ENCODE results near the gene SVEP1. TPM values are rescaled to one million over a fixed set of nuclear protein-coding genes. Genes with fewer than 3 reads are reported as not detected.

The SVEP1 gene
- total and polyA plus RNA-seq, 2 experiments from 2014 or later = 0.18 to 0.63 TPM

- H3K36me3 Mint-ChIP-seq (ENCODE audit: low read depth) = no peaks in the 10 kb centered on the region
- Histone ChIP-seq H2AFZ (no peak overlapping the region), H3K4me3 (no peak overlapping the region), H3K4me2 (no peak overlapping the region), H3K9me2 (ENCODE audit: insufficient read depth) (0 out of 2 replicates have a peak, but pooled peaks cover 4% of the 10 kb centered on the region), H3K4me1 (ENCODE audit: insufficient read depth) (no peaks in the 10 kb centered on the region), H3F3A (replicated peaks; ENCODE audit: low read depth) (no peaks in the 10 kb centered on the region), H3K36me3 (ENCODE audit: insufficient read depth) (no peaks in the 10 kb centered on the region), H3K27me3 (ENCODE audit: insufficient read depth) (no peaks in the 10 kb centered on the region), H3K27ac (ENCODE audit: low read depth) (no peak overlapping the region), H3K79me2 (replicated peaks; ENCODE audit: insufficient read depth) (no peaks in the 10 kb centered on the region), H4K20me1 (replicated peaks; ENCODE audit: insufficient read depth) (no peaks in the 10 kb centered on the region)
- TF ChIP-seq NANOG (IDR thresholded peaks at IDR 0.05; ENCODE audit: borderline replicate concordance) (no peak), ETS1 (IDR thresholded peaks at IDR 0.05) (no peak)
- ATAC-seq (no peak), DNase-seq (ENCODE audit: low spot score) (no peak)
- no peaks in the 10 kb centered on the region for H3K9me3 Mint-ChIP-seq
- H3K27me3 Mint-ChIP-seq (ENCODE audit: insufficient read depth, low read depth, poor library complexity) = no peaks in the 10 kb centered on the region
- H3K4me1 Mint-ChIP-seq = no peaks in the 10 kb centered on the region
- H3K27ac Mint-ChIP-seq = no peak overlapping the region
- H3K4me3 Mint-ChIP-seq = no peak overlapping the region
Measured at GRCh38 chr9:110332766-110333165, 246.8 kb downstream of the SVEP1 start.

DNA sequence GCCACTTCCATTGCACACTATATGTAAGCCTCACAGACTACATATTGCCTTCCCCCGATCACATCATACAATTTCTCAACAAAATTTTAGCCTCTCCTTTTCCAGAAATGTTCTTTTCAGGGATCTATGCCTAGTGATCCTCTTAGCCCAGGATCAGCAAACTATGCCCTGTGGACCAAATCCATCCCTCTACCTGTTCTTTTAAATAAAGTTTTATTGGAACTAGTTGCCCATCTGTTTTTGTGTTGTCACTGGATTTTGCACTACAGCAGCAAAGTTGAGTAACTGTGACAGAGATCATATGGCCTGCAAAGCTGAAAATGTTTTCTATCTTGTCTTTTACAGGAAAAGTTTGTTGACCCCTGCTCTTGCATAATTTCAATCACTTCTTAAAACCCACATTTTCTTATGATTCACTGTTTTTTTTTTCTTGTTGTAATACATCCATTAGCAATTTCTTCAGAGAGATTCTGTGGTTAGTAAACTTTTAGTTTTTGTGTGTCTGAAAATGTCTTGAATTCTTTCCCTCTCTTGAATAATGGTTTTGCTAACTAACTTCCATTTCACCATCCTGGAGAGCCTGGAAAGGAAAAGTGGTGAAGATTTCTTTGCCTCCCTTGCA lies 248.9 kb downstream of the SVEP1 start:
- no peaks in the 10 kb centered on the region for H3K4me1 ChIP-seq (ENCODE audit: insufficient read depth)
- Mint-ChIP-seq H3K36me3 (ENCODE audit: low read depth) (no peaks in the 10 kb centered on the region), H3K27me3 (ENCODE audit: insufficient read depth, low read depth, poor library complexity) (no peaks in the 10 kb centered on the region), H3K27ac (no peak overlapping the region), H3K4me3 (no peak overlapping the region), H3K9me3 (no peaks in the 10 kb centered on the region), H3K4me1 (no peaks in the 10 kb centered on the region)
- H3F3A ChIP-seq (replicated peaks; ENCODE audit: low read depth) = no peaks in the 10 kb centered on the region
- H3K9me2 ChIP-seq (ENCODE audit: insufficient read depth) = 0 out of 2 replicates have a peak, but pooled peaks cover 4% of the 10 kb centered on the region
- no peaks in the 10 kb centered on the region for H4K20me1 ChIP-seq (replicated peaks; ENCODE audit: insufficient read depth)
- no peak overlapping the region for H3K4me2 ChIP-seq
- no peaks in the 10 kb centered on the region for H3K27me3 ChIP-seq (ENCODE audit: insufficient read depth)
- H2AFZ ChIP-seq = no peak overlapping the region
- no peak overlapping the region for H3K4me3 ChIP-seq
- ATAC-seq (no peak), DNase-seq (ENCODE audit: low spot score) (no peak)
- no peak overlapping the region for H3K27ac ChIP-seq (ENCODE audit: low read depth)
- TF ChIP-seq EZH2phosphoT487 (IDR thresholded peaks at IDR 0.05; ENCODE audit: unreplicated experiment) (no peak), CREB1 (CRISPR knock-in tag; IDR thresholded peaks at IDR 0.05; ENCODE audit: low read depth) (no peak), CTCF (conservative IDR thresholded peaks at IDR 0.05; ENCODE audit: low read depth in 2 of 2) (no peak), ZNF114 (CRISPR knock-in tag; IDR thresholded peaks at IDR 0.05) (no peak), STAT1 (IDR thresholded peaks at IDR 0.05; ENCODE audit: unreplicated experiment) (no peak), REST (IDR thresholded peaks at IDR 0.05; ENCODE audit: unreplicated experiment) (no peak), NANOG (IDR thresholded peaks at IDR 0.05; ENCODE audit: borderline replicate concordance) (no peak), ETS1 (IDR thresholded peaks at IDR 0.05) (no peak), JUNB (IDR thresholded peaks at IDR 0.05; ENCODE audit: unreplicated experiment) (no peak)
- no peaks in the 10 kb centered on the region for H3K79me2 ChIP-seq (replicated peaks; ENCODE audit: insufficient read depth)
- H3K36me3 ChIP-seq (ENCODE audit: insufficient read depth) = no peaks in the 10 kb centered on the region
